Raji (cell line): Measurements from ENCODE around the gene TAS2R41.

Experiments
- POLR2A ChIP-seq: IDR thresholded peaks from 2 replicates; pipeline ENCODE4 v1.6.1; 2011; ENCODE audit warnings: low read depth, low read length, control low read depth; ENCODE audit not compliant: insufficient read depth

The TAS2R41 gene

GRCh38 chr7:143477501-143478150, at the start of gene TAS2R41:
Gene TAS2R41 (plus strand): TSS chr7:143477873. CDS start chr7:143477873, 0 bp downstream.
- no peak for TF ChIP-seq POLR2A

- TF ChIP-seq POLR2A = no peak
Observed at GRCh38 chr7:143429770-143430698, 47.6 kb upstream of the TAS2R41 start.

GRCh38 chr7:143431109-143431508, 46.6 kb upstream of the TAS2R41 start:
- no peak for TF ChIP-seq POLR2A

- TF ChIP-seq POLR2A = no peak
Observed at GRCh38 chr7:143433759-143434158, 43.9 kb upstream of the TAS2R41 start.

GRCh38 chr7:143434660-143435059, 43.0 kb upstream of the TAS2R41 start:
- no peak for TF ChIP-seq POLR2A

GRCh38 chr7:143435266-143435665, 42.4 kb upstream of the TAS2R41 start:
- no peak for TF ChIP-seq POLR2A

GRCh38 chr7:143436325-143436946, 41.2 kb upstream of the TAS2R41 start:
- no peak for TF ChIP-seq POLR2A

- no peak for TF ChIP-seq POLR2A
Observed at GRCh38 chr7:143437578-143437977, 40.1 kb upstream of the TAS2R41 start.

- no peak for TF ChIP-seq POLR2A
Observed at GRCh38 chr7:143439866-143440265, 37.8 kb upstream of the TAS2R41 start.

- no peak for TF ChIP-seq POLR2A
Observed at GRCh38 chr7:143443153-143443552, 34.5 kb upstream of the TAS2R41 start, which contains the start of gene TAS2R60. Gene TAS2R60 (plus strand): TSS chr7:143443453. CDS start chr7:143443453, 0 bp downstream.

GRCh38 chr7:143444063-143444782, 33.5 kb upstream of the TAS2R41 start:
- no peak for TF ChIP-seq POLR2A

GRCh38 chr7:143444785-143445184, 32.9 kb upstream of the TAS2R41 start:
- no peak for TF ChIP-seq POLR2A

- no peak for TF ChIP-seq POLR2A
Observed at GRCh38 chr7:143447466-143447865, 30.2 kb upstream of the TAS2R41 start.

- TF ChIP-seq POLR2A = no peak
Observed at GRCh38 chr7:143448429-143448828, 29.2 kb upstream of the TAS2R41 start.

GRCh38 chr7:143449793-143450192, 27.9 kb upstream of the TAS2R41 start:
- no peak for TF ChIP-seq POLR2A

- no peak for TF ChIP-seq POLR2A
Observed at GRCh38 chr7:143451122-143451521, 26.6 kb upstream of the TAS2R41 start.

GRCh38 chr7:143451746-143452145, 25.9 kb upstream of the TAS2R41 start:
- TF ChIP-seq POLR2A = no peak
